GM18861 (cell line): ENCODE results near the gene TRAFD1.

Experiments used
- ATAC-seq: cut with Tn5 transposase; IDR thresholded peaks from one replicate; pipeline ENCODE4 v1.9.1; 2021; ENCODE audit not compliant: unreplicated experiment

The TRAFD1 gene

DNA sequence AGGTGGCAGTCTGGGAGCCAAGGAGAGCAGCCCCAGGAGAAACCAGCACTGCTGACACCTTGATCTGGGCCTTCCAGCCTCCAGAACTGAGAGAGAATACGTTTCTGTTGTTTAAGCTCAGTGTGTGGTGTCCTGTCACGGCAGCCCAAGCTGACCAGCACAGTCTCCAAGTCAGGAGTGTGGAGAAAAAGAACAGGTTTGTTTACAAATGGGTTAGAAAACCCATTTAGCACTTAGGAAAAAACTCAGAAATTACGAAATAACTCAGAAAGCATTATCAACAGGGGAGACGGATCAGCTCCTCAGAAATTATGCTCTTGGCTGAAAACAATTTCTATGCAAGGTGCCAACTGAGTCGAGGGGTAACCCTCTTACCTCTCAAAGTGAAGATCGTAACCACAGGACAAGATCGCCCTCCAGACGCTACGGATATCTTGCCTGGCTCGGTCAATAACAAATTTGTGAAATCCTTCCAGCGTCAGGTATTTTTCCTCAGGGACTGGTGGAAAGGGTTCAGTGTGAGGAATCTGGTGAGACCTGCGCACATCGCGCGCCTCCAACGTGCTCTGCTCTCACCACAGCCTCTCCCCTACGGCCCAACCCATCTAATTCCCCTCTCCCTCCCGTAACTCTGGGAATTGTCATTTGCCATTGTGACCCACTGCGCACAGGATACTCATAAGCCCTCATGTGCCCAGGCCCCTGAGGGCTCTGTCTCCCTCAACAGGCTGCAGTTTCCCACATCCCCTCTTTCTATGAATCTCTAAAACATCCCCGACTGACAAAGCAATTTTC lies 50.2 kb downstream of the TRAFD1 start:
- ATAC-seq = no peak

DNA sequence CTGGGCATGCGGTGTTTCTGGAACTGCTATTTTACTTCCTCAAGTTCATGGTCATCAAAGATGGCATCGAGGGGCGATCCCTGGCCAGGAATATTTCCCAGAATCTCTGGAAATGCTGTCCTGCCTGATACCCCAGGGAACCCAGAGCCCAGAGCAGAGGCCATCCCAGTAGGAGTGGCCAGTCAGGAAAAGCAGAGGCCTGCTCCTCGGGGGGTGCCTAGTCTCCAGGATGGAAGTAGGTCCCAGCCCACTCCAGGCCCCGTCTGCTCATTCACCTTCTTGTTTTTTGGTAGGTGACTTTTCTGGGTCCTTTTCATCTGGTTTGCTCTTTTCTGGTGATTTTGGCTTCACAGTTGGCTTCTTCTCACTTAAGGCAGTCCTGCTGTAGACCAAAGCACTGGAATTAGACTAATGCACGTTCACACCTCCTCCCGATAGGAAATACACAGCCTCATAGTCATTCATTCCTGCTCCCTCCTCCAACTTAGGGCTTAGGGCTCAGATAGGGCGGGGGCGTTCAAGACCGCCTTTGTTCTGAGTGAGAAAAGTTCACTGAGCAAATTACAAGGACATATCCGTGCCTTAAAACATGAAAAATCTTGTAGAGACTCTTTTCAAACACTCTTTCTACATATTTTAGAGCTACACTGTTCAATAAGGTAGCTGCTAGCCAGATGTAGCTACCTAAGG lies 51.1 kb downstream of the TRAFD1 start:
- ATAC-seq = no peak

DNA sequence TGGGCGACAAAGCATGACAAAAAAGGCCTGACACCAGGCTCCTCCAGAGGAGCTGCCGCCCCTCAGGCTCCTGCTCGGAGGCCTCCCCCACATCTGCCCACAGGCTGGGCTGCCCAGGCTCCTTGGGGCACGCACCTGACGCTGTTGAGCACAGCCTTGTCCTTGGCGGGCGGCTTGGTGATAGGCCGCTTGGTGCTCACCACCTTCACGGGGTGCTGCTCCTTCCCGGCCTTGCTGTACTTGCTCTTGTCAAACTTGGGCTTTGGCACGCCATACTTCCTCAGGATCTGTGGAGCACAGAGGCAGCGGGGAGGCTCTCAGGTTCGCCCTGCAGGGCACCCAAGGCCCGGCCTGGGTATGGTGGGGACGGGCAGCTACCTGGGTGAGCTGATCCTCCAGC lies 53.4 kb downstream of the TRAFD1 start:
- ATAC-seq = no peak

DNA sequence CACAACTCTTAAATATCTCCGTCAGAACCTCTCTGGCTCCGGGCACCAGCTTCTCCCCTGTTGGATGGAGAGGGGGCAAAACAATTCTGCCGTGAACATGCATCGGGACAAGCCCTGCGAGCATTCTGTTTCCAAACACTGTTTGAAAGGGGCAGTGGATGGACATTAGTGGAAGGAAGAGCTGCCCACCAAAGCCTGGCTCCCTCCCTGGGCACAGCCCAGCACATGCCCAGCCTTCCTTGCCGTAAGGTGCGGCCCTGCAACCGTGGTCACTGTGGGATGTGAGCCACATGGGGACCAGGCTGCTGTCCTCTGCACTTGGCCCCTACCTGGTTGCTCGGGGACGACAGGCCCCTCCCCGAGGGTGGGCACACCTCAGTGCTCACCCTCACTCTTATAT lies 54.0 kb downstream of the TRAFD1 start:
- ATAC-seq = no peak

DNA sequence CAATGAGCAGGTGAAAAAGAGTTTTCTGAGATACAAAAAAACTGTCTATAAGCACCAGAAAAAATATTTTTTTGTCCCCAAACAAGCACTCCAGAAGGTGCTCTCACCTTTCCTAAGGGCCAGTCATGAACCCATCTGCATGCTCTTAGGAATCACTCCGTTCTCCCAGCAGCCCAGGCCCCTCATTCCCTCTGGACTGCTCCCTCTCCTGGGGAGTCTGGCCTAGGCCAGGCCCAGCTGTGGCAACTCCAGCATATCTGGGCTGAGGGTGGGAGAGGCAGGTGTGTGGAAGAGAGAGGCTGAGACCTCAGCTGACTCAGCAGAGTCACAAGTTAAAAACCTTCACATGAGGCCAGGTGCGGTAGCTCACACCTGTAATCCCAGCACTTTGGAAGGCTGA lies 54.6 kb downstream of the TRAFD1 start:
- no peak for ATAC-seq

DNA sequence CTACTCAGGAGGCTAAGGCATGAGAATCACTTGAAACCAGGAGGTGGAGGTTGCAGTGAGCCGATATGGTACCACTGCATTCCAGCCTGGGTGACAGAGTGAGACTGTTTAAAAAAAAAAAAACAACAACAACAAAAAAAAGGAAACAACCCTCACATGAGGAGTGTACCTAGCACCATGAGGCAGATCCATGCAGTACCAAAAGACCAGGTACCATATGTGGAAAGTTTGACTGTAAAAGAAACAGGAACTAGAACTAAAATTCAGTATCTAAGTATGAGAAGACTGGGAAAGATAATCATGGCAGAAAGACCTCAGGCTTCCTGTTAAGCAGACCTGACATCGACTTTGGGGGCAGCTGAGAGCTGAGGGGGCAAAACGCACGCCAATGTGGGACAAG lies 55.1 kb downstream of the TRAFD1 start:
- no peak for ATAC-seq

DNA sequence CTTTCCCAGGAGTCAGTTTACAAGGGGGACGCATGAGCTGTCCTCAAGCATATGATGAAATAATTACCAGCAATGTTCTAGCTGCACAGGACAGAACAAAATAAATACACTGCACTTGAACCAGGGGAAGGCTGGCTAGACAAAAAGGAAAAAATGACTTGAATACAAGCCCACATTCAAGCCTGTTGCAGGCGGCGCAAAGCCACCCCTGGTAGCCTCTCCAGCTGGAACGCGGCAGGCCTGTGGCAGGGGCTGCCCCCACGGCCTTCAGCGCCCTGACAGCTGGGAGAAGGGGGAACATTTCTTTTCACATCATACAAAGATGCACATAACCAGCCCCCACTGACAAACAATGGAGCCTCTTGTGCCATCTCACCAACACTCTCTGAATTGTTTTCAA lies 57.1 kb downstream of the TRAFD1 start:
- no peak for ATAC-seq

DNA sequence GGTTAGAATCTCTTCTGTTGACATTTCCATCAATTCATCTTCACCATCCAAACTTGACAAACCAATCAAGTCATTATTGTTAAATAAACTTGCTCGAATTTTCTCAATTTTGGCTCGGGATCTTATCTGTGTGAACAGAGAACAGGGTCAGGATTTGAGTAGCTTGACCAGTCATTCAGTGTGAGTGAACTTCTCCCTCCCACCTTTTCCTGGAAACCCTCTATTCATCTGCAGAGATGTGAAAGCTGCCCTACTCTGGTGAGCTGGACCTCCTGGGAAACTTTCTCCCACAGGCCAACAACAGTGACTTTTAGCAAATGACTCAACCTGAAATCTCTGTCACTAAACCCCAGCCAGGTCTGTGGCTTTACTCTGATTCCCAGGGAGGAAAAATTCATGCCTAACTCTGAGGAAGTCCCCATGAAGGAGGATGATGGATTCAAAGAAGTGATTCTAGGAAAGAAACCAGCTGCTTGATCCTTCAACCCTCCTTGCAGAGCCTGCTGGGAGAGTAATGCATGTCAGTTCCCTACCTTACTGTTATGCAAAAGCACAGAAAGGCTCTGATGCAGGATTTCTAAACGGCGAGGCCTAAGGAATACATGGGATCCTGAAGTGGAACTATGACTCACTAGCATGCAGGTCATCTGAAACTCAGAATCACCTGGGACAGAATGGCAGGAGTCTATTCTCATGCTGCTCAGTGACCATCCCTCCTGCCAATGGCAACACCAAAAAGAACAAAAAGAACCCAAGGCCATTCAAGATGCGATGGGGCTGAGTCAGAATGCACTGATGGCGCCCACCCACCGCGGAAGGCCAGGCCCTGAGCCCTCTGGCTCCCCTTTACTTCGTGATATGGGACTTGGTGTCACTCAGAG lies 58.0 kb downstream of the TRAFD1 start:
- ATAC-seq = no peak

DNA sequence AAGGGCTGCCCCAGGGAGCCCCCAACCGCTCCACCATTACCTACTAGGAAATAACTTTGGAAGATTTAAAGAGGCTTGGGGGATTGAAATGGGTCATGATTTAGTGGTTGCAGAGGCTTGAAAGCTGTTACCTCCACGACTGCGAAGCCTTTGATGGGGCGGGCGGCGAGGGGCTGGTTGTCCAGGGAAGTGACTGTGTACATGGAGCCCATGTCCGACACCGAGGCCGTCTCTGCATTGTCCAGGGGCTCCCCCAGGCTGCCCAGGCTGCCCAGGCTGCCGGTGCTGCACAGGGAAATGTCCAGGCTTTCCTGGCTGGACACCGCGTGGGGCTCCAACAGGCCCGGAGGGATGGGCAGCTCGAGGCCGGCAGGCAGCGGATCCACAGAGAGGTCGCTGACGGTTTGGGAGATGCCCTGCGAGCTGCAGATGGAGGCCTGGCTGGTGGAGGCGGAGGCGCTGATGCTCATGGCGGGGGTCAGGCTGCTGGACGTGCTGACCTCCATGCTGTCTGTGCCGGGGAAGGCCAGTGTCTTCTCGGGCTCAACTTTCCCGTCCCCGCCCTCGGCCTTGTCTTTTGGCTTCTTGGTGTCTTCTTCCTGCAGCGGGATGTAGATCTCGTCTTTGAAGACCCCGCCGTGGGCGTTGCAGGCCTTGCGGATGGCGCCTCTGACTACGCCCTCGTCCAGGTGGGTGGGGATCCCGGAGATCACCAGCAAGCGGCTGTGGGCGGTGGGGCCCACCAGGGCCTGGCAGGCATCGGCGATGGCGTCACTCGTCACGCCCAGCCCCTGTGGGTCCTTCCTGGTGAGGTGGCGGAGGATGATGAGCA lies 58.9 kb downstream of the TRAFD1 start:
- ATAC-seq = no peak

DNA sequence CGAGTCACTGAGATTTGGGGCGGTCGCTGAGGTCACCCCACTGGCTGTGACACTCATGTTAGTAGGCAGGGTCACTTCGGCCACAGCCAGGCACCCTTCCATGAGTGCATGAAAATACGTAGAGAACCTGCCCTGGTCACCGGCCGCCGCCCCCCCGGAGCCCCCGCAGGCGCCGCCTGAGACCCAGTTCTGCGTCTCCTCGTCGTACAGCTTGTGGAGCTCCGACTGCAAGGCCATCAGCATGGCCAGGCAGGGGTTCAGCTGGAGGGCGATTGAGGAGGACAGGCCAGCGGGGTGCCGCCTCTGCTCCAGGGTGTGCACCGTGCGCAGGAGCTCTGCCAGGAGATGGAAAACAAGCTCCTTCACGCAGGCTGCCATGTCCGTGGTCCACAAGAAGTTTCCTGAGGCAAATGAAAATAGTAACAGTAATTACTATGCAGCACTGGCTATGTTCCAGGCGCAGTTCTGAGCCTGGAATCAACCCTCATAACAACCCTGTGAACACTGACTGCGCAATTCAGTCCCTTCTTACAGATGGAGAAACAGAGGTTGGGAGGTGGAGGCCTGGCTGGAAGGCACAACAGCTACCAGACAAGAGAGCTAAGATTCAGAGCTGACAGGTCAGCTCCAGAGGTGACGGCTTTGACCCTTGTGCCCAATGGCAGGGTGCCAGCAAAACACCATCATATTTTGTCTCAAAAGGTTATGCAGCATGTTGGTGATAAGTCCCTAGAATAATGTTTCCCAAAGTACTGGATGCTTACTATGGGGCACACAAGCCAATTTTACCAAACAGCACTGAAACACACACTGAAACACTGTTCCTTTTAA lies 59.9 kb downstream of the TRAFD1 start:
- no peak for ATAC-seq

DNA sequence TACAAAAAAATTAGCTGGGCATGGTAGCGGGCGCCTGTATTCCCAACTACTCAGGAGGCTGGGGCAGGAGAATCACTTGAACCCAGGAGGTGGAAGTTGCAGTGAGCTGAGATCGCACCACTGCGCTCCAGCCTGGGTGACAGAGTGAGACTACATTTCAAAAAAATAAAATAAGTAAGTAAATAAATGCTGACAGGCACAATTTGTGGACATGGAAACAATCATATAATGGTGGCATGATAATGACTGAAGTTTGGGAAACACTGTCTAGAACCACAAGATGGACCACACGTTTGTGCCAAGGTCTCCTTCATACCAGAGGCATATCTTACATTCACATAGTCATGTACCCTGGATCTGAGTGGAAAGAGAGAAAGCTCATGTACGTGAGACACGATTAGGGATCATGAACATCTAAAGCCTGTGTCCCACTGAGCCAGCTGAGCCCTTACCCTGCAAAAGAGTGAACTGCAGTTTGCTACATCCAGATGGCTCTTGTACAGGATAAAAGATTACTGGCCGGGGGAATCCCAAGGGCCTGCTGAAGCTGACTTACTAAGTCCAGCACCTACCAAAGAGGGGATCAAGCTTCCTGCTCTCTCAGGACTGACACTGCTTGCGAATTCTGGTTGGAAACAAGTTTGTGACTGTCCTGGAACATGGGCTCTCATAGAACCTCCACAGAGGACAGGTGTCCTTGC lies 62.9 kb downstream of the TRAFD1 start:
- no peak for ATAC-seq

DNA sequence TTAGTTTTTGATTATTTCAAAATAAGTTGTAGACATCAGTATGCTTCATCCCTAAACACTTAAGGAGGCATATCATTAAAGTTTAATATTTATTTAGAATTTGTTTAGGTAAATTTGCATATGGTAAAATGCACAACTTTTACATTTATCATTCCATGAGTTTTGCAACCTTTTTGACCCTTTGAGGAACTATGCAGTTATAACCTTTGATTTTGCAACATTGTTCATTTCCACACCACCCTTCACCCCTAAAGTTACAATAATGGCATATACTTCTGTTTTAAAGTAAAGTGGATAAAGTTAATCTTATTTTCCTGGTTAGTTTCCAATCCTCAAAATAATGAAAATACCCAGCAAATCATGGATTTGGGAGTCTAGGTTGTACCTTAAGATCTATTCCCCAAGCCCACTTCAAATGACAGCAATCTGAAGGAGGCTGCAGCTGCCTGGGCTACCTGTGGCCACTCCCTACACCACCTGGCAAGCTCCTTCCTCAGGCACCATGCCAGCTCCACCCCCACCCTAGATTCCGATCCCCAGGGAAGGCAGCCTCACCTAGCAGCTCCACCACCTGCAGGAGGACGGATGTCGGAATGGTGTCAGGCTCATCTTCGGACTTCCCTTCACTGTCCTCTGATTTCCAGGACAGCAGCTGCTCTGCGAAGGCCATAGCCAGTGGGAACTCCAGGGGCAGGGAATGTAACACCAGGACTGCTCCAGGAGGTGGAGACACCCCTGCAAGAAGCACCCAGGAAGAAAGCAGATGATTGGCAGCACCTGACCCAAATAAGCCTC lies 65.1 kb downstream of the TRAFD1 start:
- ATAC-seq = no peak

DNA sequence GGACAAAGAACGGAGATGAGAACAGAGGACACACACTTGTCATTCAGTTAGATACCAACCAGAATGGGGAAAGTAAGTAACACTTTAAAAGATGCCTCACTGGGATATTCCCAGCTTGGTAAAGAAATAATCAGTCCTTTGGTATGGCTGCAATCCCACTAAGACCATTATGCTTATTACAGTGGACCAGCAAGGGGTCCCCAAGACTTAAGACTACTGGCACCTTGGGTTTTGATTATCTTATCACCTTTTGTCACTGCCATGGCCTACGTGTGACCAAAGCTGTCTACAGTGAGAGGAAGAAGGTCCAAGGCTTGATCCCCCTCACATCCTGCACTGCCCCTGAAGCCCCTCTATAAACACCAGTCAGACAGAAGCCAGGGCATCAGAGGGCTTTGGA lies 65.8 kb downstream of the TRAFD1 start:
- ATAC-seq = no peak

DNA sequence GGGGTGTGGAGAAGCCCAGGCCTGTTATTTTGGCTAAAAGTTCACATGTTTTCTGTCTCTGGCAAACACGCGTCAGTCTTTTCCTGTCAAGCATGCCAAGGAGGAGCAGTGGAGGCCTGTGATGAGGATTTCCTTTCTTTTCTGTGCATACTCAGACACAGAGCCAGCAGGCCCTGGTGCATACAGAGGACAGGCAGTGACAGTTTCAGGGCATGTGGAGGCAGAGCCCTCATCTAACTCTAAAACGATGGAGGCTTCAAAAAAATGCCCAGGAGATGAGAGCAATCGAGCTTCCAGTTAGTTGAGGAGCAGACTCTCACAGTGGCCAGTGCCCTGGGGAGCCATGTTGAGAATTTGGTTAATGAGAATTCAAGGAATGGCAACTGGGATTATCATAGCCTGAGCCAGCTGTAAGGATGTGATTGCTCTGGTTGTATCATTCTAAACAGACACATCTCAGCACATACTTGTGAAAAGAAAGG lies 66.5 kb downstream of the TRAFD1 start:
- ATAC-seq = no peak

DNA sequence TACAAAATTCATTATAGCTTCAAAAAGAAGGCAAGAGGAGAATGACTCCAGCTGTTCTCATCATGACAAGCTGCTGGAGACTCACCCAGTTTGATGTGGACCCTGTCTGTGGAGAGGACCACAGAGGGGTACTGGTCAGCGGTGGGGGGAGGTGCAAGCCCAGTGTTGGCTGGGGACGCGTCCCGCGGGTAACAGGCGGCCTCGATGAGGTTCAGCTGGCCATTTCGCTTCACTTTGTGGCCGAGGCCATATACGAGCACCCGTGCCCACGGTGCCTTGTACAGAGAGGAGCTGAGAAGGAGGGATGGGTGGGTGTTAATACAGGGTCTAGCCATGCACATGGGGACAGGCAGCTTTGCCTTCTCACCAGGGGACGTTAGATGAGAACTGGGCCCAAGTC lies 67.1 kb downstream of the TRAFD1 start:
- ATAC-seq = no peak

DNA sequence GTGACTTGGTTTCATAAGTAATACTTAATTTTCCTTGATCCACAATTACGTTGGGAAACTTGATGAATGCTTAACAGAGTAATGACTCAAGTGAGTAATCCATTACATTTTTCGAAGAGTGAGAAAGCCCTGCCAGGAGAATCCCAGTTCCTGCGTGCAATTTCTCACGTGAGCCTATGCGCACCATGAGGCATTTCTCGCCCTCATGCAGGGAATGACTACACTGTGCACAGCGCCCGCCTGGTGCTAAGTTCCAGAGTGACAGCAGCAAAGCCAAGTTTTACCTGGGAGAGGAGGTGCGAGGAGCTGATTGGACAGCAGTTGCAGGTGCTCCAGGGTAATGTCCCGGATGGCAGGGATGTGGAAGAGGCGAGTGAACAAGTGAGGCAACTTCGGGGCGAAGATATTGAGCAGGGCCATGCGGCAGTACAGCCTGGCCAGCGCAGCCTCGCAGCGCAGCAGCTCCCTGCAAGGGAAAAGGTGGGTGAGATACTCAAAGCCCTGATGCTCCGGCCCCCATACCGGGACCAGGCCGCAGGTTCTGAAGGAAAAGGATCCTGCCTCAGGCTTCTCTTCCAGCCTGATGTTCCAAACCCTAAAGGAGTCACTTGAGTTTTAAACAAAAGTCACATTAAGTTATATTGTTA lies 69.4 kb downstream of the TRAFD1 start:
- no peak for ATAC-seq

DNA sequence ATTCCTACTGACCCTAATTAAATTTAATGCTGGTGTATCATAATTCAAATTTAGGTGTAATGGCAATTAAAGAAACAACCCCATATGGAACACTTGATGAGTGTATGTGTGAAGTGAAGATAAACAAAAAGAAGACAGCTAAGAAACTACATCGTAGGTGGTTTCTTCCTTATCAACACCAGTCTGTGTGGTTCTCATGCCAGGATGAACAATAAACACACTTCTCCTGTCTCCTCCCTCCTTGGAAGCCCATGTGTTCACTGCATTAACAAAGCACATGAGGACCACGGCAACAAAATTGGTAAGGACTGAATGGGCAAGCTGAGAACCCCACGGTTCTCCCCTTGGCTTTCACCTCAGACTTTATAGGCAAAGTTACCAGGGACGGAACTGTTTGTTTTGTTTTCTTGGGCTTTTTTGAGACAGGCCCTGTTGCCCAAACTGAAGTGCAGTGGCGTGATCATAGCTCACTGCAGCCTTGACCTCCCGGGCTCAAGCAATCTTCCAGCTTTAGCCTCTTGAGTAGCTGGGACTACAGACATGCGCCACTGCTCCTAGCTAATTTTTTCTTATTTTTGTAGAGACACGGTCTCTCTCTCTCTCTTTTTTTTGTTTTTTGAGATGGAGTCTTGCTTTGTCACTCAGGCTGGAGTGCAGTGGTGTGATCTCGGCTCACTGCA lies 71.0 kb downstream of the TRAFD1 start:
- no peak for ATAC-seq
